Skeletal muscle cell (primary cell): Measurements from ENCODE around the gene SEPHS2.
"Not testable (repeated sequence)": the region's sequence is repeated elsewhere in the genome, so short reads cannot be mapped to it uniquely, and the experiment has no call there.

ENCODE experiments used
- DNase-seq: peaks from one replicate; pipeline ENCODE4 v3.0.0-alpha.2; 2010; ENCODE audit warnings: low read depth
- H3K4me3 ChIP-seq: 2 replicates; pipeline ENCODE4 v1.5.1; 2011; ENCODE audit warnings: low read depth, mild to moderate bottlenecking, control low read depth, low read length, moderate library complexity

SEPHS2 gene

GRCh38 chr16:30407102-30407803 lies 38.4 kb downstream of the SEPHS2 start, which contains the start of gene ZNF771:
TSS of gene ZNF771 (plus strand) at chr16:30407606. CDS start at chr16:30408054, 448 bp downstream.
- peak; percentile 49 for DNase-seq
- peak within 1 kb of the TSS; percentile 72 for H3K4me3 ChIP-seq

- DNase-seq, result no peak
- H3K4me3 ChIP-seq, result peak overlapping the region; percentile 72
Measured at GRCh38 chr16:30406795-30407101, 38.9 kb downstream of the SEPHS2 start.

GRCh38 chr16:30401768-30402425 lies 43.8 kb downstream of the SEPHS2 start:
- H3K4me3 ChIP-seq, result no peak overlapping the region
- no peak for DNase-seq

GRCh38 chr16:30399435-30400186 lies 46.1 kb downstream of the SEPHS2 start:
- peak overlapping the region; percentile 52 for H3K4me3 ChIP-seq
- DNase-seq, result no peak

GRCh38 chr16:30398661-30399434 lies 46.8 kb downstream of the SEPHS2 start:
- H3K4me3 ChIP-seq, result no peak overlapping the region
- no peak for DNase-seq

- H3K4me3 ChIP-seq, result no peak overlapping the region
- DNase-seq, result no peak
Measured at GRCh38 chr16:30397776-30398660, 47.7 kb downstream of the SEPHS2 start.

GRCh38 chr16:30397056-30397455 lies 48.6 kb downstream of the SEPHS2 start:
- H3K4me3 ChIP-seq, result no peak overlapping the region
- DNase-seq, result no peak

GRCh38 chr16:30396627-30397026 lies 49.0 kb downstream of the SEPHS2 start:
- DNase-seq, H3K4me3 ChIP-seq: not testable (repeated sequence)

- peak overlapping the region; percentile 80 for H3K4me3 ChIP-seq
- DNase-seq, result no peak
Measured at GRCh38 chr16:30395992-30396585, 49.6 kb downstream of the SEPHS2 start.

- DNase-seq, result peak; percentile 73
- H3K4me3 ChIP-seq, result peak within 1 kb of the TSS; percentile 80
Measured at GRCh38 chr16:30395155-30395991, 50.3 kb downstream of the SEPHS2 start, which contains the start of gene ZNF48. TSS of gene ZNF48 (plus strand) at chr16:30395420. CDS start at chr16:30395795, 375 bp downstream.

GRCh38 chr16:30394592-30395154 lies 51.0 kb downstream of the SEPHS2 start:
- no peak for DNase-seq
- peak overlapping the region; percentile 80 for H3K4me3 ChIP-seq
